GM18873 (cell line): ENCODE results near the gene PSAP.

Experiments
- ATAC-seq: cut with Tn5 transposase; IDR thresholded peaks from one replicate; pipeline ENCODE4 v1.9.1; 2021; ENCODE audit warnings: mild to moderate bottlenecking, moderate library complexity, moderate number of reproducible peaks; ENCODE audit not compliant: unreplicated experiment, low FRiP score

The PSAP gene

DNA sequence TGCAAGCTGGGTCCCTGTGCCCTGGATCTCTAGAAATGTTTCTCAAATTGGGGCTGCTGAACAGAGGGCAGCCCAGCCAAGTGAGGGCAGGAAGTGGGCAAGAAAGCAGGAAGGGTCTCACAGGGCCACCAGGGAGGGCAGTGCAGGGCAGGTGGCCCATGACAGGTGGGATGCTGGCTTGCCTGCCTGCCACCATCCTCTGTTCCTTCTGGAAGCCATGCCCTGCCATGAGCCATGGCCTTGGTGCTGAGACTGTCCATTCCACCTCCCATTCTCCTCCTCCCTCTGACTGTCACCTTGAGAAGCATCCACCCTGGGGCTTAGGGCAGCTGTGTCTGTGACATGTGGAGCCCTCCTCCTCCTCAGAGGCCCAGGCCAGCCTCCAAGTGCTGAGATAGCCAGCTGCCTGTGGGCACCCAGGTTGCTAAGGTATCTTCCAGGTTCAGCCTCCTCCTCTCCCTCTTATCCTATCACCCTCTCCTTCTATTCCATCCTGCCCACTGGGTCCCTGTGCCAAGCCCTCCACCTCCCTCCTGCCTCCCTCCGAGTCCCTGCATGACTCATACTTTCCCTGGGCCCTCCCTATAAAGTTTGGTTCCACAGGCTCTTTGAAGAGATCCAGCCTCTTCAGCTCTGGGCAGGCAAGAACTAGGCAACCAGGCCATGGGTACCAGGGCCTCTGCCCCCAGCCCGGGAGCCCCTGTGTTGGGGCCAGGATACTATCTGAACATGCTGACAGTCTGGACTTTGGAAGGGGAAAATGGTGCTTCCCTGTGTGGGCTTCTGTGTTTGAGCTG is 79.0 kb downstream of the PSAP start:
- ATAC-seq, result no peak

GRCh38 chr10:71771204-71771603 is 79.8 kb downstream of the PSAP start:
- ATAC-seq, result no peak

DNA sequence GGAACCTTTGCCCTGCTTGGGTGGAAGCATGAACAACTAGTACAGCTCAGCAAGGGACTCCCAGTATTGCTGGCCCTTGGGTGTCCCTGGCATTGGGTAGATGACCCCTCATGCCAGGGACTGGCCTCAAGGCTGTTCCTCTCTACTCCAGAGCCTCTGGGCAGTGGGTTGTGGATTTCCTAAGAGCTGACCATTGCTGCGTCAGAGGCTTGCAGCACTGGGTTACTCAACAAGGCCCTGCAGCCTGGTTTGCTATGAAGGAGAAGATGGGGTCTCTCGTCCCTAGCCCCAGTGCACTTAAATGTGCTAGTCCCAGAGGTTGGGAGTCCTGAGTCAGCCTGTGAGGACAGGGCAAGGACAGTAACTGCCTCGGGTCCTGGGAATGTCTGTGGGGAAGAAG is 80.3 kb downstream of the PSAP start:
- ATAC-seq, result no peak

GRCh38 chr10:71770255-71770654 is 80.8 kb downstream of the PSAP start:
- ATAC-seq, result no peak

- ATAC-seq, result peak; percentile 26
These were observed 81.7 kb downstream of the PSAP start for GRCh38 chr10:71769279-71769823.

- ATAC-seq, result no peak
These were observed 83.5 kb downstream of the PSAP start for GRCh38 chr10:71767420-71768035.

GRCh38 chr10:71766717-71767419 is 84.2 kb downstream of the PSAP start:
- ATAC-seq, result no peak
